HG02884 (cell line): ENCODE data around the gene TUBB4A.
"Not testable (repeated sequence)": the region's sequence is repeated elsewhere in the genome, so short reads cannot be mapped to it uniquely, and the experiment has no call there.

Experiments
- ATAC-seq: cut with Tn5 transposase; IDR thresholded peaks from one replicate; pipeline ENCODE4 v1.9.1; 2021; ENCODE audit warnings: mild to moderate bottlenecking, moderate library complexity; ENCODE audit not compliant: unreplicated experiment

TUBB4A gene

GRCh38 chr19:6501740-6502648 is at the start of gene TUBB4A:
Gene TUBB4A, minus strand, starts transcription at chr19:6502309. Its CDS starts 97 bp downstream, at chr19:6502212.
- no peak for ATAC-seq

GRCh38 chr19:6551091-6551490 is 49.0 kb upstream of the TUBB4A start:
- ATAC-seq, result no peak

- not testable (repeated sequence) for ATAC-seq
Measured at GRCh38 chr19:6550679-6551078, 48.6 kb upstream of the TUBB4A start.

- no peak for ATAC-seq
Measured at GRCh38 chr19:6543866-6544347, 41.8 kb upstream of the TUBB4A start.

GRCh38 chr19:6540918-6541689 is 39.0 kb upstream of the TUBB4A start:
- ATAC-seq, result no peak

- no peak for ATAC-seq
Measured at GRCh38 chr19:6539514-6539913, 37.4 kb upstream of the TUBB4A start.

- no peak for ATAC-seq
Measured at GRCh38 chr19:6535558-6536137, 33.5 kb upstream of the TUBB4A start.

GRCh38 chr19:6534451-6535093 is 32.5 kb upstream of the TUBB4A start:
- no peak for ATAC-seq

- no peak for ATAC-seq
Measured at GRCh38 chr19:6533746-6534418, 31.8 kb upstream of the TUBB4A start.

GRCh38 chr19:6533000-6533328 is 30.9 kb upstream of the TUBB4A start:
- no peak for ATAC-seq

- no peak for ATAC-seq
Measured at GRCh38 chr19:6532244-6532999, 30.3 kb upstream of the TUBB4A start.

- ATAC-seq, result no peak
Measured at GRCh38 chr19:6531956-6532243, 29.8 kb upstream of the TUBB4A start.

GRCh38 chr19:6531163-6531955 is 29.2 kb upstream of the TUBB4A start:
- no peak for ATAC-seq

GRCh38 chr19:6530386-6531162 is 28.5 kb upstream of the TUBB4A start, which contains the start of gene TNFSF9:
Gene TNFSF9, plus strand, starts transcription at chr19:6531026. Its CDS starts 11 bp downstream, at chr19:6531037.
- peak; percentile 26 for ATAC-seq

- no peak for ATAC-seq
Measured at GRCh38 chr19:6529937-6530385, 27.9 kb upstream of the TUBB4A start.

GRCh38 chr19:6529351-6529750 is 27.2 kb upstream of the TUBB4A start:
- no peak for ATAC-seq

- no peak for ATAC-seq
Measured at GRCh38 chr19:6528544-6529121, 26.5 kb upstream of the TUBB4A start.
